SK-N-MC (cell line): Measurements from ENCODE around the gene INPP4B.

Source experiments
- DNase-seq: peaks from one replicate; pipeline ENCODE4 v3.0.0-alpha.2; 2011; ENCODE audit warnings: low read depth, low spot score
- H3K27ac ChIP-seq: fragments of 200-600 bp; sonication (generic); 2 replicates; pipeline ENCODE4 v1.5.1; 2016; ENCODE audit warnings: mixed run types
- H3K36me3 ChIP-seq: fragments of 200-600 bp; sonication (generic); 2 replicates; pipeline ENCODE4 v1.6.1; 2017; ENCODE audit warnings: antibody characterized with exemption, low read length, mixed read lengths; ENCODE audit not compliant: insufficient read depth
- H3K4me3 ChIP-seq: fragments of 200-600 bp; sonication (generic); 2 replicates; pipeline ENCODE4 v1.5.1; 2016
- H3K9ac ChIP-seq: fragments of 200-600 bp; sonication (generic); 2 replicates; pipeline ENCODE4 v1.8.0; 2017; ENCODE audit warnings: mixed run types, mixed read lengths; ENCODE audit not compliant: insufficient read length
- H3K9me3 ChIP-seq: fragments of 200-600 bp; sonication (generic); 2 replicates; pipeline ENCODE4 v1.6.1; 2017; ENCODE audit warnings: low read depth, mild to moderate bottlenecking, antibody characterized with exemption, low read length, moderate library complexity, mixed read lengths
- EZH2 ChIP-seq: fragments of 200-600 bp; sonication (generic); IDR thresholded peaks from one replicate; pipeline ENCODE4 v1.6.1; 2017; ENCODE audit warnings: antibody characterized with exemption
- FOXP2 ChIP-seq: optimal IDR thresholded peaks from 2 replicates; pipeline ENCODE3; 2011; ENCODE audit warnings: mild to moderate bottlenecking, moderate library complexity; ENCODE audit not compliant: insufficient read depth; ENCODE audit errors: extremely low read length, control extremely low read depth
- POLR2AphosphoS5 ChIP-seq: IDR thresholded peaks from 2 replicates; pipeline ENCODE4 v1.6.1; 2012; ENCODE audit warnings: mild to moderate bottlenecking, low read depth, low read length, borderline replicate concordance

INPP4B gene

GRCh38 chr4:142727149-142727548 is 119.0 kb downstream of the INPP4B start:
- no peak overlapping the region for H3K9ac ChIP-seq
- no peak overlapping the region for H3K27ac ChIP-seq

GRCh38 chr4:142725886-142726285 is 120.2 kb downstream of the INPP4B start:
- Histone ChIP-seq H3K9me3 (no peaks in the 10 kb centered on the region), H3K9ac (no peak overlapping the region), H3K36me3 (no peaks in the 10 kb centered on the region), H3K4me3 (no peak overlapping the region), H3K27ac (no peak overlapping the region)
- no peak for DNase-seq
- TF ChIP-seq FOXP2 (no peak), EZH2 (no peak), POLR2AphosphoS5 (no peak)

More at GRCh38 chr4:142727149-142727548, 119.0 kb downstream of the INPP4B start:
- TF ChIP-seq EZH2 (no peak), FOXP2 (no peak), POLR2AphosphoS5 (no peak)
- Histone ChIP-seq H3K4me3 (no peak overlapping the region), H3K36me3 (no peaks in the 10 kb centered on the region), H3K9me3 (no peaks in the 10 kb centered on the region)
- DNase-seq: no peak

GRCh38 chr4:142721187-142721586 is 124.9 kb downstream of the INPP4B start:
- H3K9ac ChIP-seq: no peak overlapping the region
- DNase-seq: no peak
- TF ChIP-seq POLR2AphosphoS5: no peak

GRCh38 chr4:142719854-142720541 is 126.1 kb downstream of the INPP4B start:
- Histone ChIP-seq H3K4me3 (no peak overlapping the region), H3K36me3 (no peaks in the 10 kb centered on the region), H3K9me3 (no peaks in the 10 kb centered on the region), H3K27ac (no peak overlapping the region), H3K9ac (no peak overlapping the region)
- no peak for DNase-seq
- TF ChIP-seq EZH2 (no peak), POLR2AphosphoS5 (no peak)

More at GRCh38 chr4:142721187-142721586, 124.9 kb downstream of the INPP4B start:
- no peaks in the 10 kb centered on the region for H3K9me3 ChIP-seq
- no peak overlapping the region for H3K4me3 ChIP-seq
- H3K27ac ChIP-seq: no peak overlapping the region
- no peaks in the 10 kb centered on the region for H3K36me3 ChIP-seq

GRCh38 chr4:142718981-142719380 is 127.1 kb downstream of the INPP4B start:
- no peak overlapping the region for H3K27ac ChIP-seq
- H3K9ac ChIP-seq: no peak overlapping the region
- no peaks in the 10 kb centered on the region for H3K36me3 ChIP-seq
- DNase-seq: no peak
- H3K9me3 ChIP-seq: no peaks in the 10 kb centered on the region
- no peak overlapping the region for H3K4me3 ChIP-seq
- TF ChIP-seq FOXP2: no peak
- no peak for TF ChIP-seq EZH2
- TF ChIP-seq POLR2AphosphoS5: no peak

- H3K36me3 ChIP-seq: no peaks in the 10 kb centered on the region
- no peak overlapping the region for H3K9ac ChIP-seq
- no peak overlapping the region for H3K27ac ChIP-seq
- no peaks in the 10 kb centered on the region for H3K9me3 ChIP-seq
- H3K4me3 ChIP-seq: no peak overlapping the region
- TF ChIP-seq EZH2 (no peak), POLR2AphosphoS5 (no peak), FOXP2 (no peak)
- DNase-seq: no peak
These were observed 130.4 kb downstream of the INPP4B start for GRCh38 chr4:142715727-142716126.

- no peak for DNase-seq
- Histone ChIP-seq H3K27ac (no peak overlapping the region), H3K36me3 (no peaks in the 10 kb centered on the region), H3K9ac (no peak overlapping the region), H3K4me3 (no peak overlapping the region), H3K9me3 (no peaks in the 10 kb centered on the region)
- TF ChIP-seq POLR2AphosphoS5: no peak
- no peak for TF ChIP-seq EZH2
- no peak for TF ChIP-seq FOXP2
These were observed 132.6 kb downstream of the INPP4B start for GRCh38 chr4:142713282-142714030.

GRCh38 chr4:142708231-142708630 is 137.9 kb downstream of the INPP4B start:
- H3K9me3 ChIP-seq: no peaks in the 10 kb centered on the region
- no peaks in the 10 kb centered on the region for H3K36me3 ChIP-seq
- no peak overlapping the region for H3K27ac ChIP-seq
- DNase-seq: no peak
- H3K9ac ChIP-seq: no peak overlapping the region
- no peak for TF ChIP-seq EZH2
- no peak for TF ChIP-seq FOXP2
- TF ChIP-seq POLR2AphosphoS5: no peak
- H3K4me3 ChIP-seq: no peak overlapping the region

GRCh38 chr4:142707401-142707800 is 138.7 kb downstream of the INPP4B start:
- Histone ChIP-seq H3K36me3 (no peaks in the 10 kb centered on the region), H3K4me3 (no peak overlapping the region), H3K9ac (no peak overlapping the region), H3K9me3 (no peaks in the 10 kb centered on the region), H3K27ac (no peak overlapping the region)
- no peak for DNase-seq
- TF ChIP-seq EZH2: no peak
- TF ChIP-seq POLR2AphosphoS5: no peak
- TF ChIP-seq FOXP2: no peak
